Measurements from ENCODE around the gene ATG14. TPM values are rescaled to one million over a fixed set of nuclear protein-coding genes. Genes with fewer than 3 reads are reported as not detected.

Gene ATG14
- total RNA-seq, 1 donor from 2014 or later, result 12.1 TPM

DNA sequence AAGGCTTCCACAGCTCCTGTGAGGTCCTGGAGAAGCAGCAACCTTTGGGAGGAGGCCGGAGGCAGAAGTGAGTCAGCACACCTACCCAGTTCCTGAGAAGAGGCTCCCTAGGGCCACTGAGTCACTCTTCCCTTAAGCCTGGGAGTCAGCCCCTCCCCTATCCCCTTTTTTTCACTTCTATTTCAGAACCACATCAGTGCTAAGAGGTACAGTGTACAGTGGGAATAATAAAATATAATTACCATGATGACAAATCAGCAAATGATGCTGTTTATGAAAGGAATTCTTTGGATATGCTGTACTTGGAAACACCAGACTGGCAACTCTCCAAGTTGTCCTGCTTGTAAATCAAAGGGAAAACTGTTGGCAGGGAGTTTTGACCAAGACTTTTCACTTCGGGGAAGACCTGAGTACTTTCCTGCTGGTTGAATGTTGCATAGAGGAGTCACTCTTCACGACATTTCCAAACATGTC is 36.5 kb upstream of the ATG14 start:
- TF ChIP-seq, protein P1, sequence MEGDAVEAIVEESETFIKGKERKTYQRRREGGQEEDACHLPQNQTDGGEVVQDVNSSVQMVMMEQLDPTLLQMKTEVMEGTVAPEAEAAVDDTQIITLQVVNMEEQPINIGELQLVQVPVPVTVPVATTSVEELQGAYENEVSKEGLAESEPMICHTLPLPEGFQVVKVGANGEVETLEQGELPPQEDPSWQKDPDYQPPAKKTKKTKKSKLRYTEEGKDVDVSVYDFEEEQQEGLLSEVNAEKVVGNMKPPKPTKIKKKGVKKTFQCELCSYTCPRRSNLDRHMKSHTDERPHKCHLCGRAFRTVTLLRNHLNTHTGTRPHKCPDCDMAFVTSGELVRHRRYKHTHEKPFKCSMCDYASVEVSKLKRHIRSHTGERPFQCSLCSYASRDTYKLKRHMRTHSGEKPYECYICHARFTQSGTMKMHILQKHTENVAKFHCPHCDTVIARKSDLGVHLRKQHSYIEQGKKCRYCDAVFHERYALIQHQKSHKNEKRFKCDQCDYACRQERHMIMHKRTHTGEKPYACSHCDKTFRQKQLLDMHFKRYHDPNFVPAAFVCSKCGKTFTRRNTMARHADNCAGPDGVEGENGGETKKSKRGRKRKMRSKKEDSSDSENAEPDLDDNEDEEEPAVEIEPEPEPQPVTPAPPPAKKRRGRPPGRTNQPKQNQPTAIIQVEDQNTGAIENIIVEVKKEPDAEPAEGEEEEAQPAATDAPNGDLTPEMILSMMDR (IDR thresholded peaks at IDR 0.05; ENCODE audit: insufficient read depth, low read length, poor library complexity, severe bottlenecking), result no peak
- DNase-seq (ENCODE audit: low read depth), result peak; percentile 91
- H3K36me3 ChIP-seq (ENCODE audit: control insufficient read depth, insufficient read depth, low read length), result no peaks in the 10 kb centered on the region
- H3K27me3 ChIP-seq (ENCODE audit: control insufficient read depth, insufficient read depth, low read length), result no peaks in the 10 kb centered on the region
- H3K4me3 ChIP-seq (ENCODE audit: low read depth, low read length), result no peak overlapping the region

DNA sequence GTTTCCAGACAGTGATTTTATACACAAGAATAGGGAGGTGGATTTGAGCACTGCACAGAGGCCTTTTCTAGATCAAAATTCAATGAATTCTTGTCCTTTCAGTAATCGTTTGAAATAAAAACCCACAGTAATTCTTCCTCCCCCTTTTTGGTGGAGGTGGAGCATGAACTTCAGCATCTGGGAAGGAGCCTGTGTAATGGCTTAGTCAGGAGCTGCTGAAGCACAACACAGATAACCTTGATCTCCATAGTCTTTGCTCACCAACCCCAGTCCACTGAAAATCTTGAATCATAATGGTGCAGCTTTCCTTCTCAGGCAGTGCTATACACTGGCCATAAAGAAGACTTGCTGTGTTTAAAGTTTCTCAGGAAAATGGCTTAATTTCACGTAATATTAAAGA is 35.2 kb upstream of the ATG14 start:
- TF ChIP-seq, protein P1 (IDR thresholded peaks at IDR 0.05; ENCODE audit: insufficient read depth, low read length, poor library complexity, severe bottlenecking), result no peak
- Histone ChIP-seq H3K4me3 (ENCODE audit: low read depth, low read length) (no peak overlapping the region), H3K27me3 (ENCODE audit: control insufficient read depth, insufficient read depth, low read length) (no peaks in the 10 kb centered on the region), H3K36me3 (ENCODE audit: control insufficient read depth, insufficient read depth, low read length) (no peaks in the 10 kb centered on the region)
- peak; percentile 79 for DNase-seq (ENCODE audit: low read depth)

DNA sequence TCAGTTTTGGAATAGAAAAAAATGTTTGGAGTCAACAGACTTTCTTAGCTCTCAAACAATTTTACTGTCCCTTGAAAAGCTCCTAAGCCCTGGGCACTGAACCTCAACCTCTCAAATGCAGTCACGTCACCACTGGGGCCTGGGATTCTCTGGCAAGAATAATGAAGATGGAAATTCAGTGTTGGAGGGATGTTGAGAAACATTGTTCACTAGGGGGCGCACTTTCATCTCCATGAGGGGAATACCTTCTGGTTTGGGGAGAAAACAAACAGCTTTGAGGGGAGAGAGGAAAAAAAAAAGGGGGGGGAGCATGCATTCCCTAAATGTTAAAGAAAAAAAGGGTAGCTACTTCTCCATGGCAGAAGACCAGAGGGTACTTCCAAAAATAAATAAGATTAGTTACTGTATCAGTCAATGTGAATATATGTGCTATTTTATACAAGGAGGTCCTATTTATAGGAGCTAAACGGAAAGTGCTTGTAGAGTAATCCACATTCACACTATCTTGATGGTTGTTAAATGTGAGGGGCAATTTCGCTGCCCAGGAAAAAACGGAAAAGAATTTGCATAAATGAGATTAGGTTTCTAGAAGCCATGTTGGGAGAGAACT is 34.6 kb upstream of the ATG14 start:
- H3K4me3 ChIP-seq (ENCODE audit: low read depth, low read length), result no peak overlapping the region

DNA sequence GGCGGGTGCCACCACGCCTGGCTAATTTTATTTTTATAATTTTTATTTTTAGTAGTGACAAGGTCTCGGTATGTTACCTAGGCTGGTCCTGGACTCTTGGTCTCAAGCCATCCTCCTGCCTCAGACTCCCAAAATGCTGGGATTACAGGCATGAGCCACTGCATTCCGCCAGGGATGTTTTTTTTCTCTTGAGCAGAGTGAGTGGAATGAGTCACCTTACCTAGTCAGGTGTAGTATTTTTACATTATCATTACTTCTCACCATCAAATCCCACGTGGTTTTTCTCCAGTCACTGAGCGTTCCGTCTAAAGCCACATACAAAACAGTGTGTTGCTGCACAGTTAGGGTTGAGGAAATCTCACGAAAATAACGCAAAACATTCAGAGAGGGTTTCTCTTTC is 29.7 kb upstream of the ATG14 start:
- TF ChIP-seq, protein P1 (IDR thresholded peaks at IDR 0.05; ENCODE audit: insufficient read depth, low read length, poor library complexity, severe bottlenecking), result no peak
- H3K36me3 ChIP-seq (ENCODE audit: control insufficient read depth, insufficient read depth, low read length), result no peaks in the 10 kb centered on the region
- H3K27me3 ChIP-seq (ENCODE audit: control insufficient read depth, insufficient read depth, low read length), result peaks cover 2% of the 10 kb centered on the region
- no peak overlapping the region for H3K4me3 ChIP-seq (ENCODE audit: low read depth, low read length)
- no peak for DNase-seq (ENCODE audit: low read depth)

More for the DNA sequence above, 34.6 kb upstream of the ATG14 start:
- no peaks in the 10 kb centered on the region for H3K36me3 ChIP-seq (ENCODE audit: control insufficient read depth, insufficient read depth, low read length)
- H3K27me3 ChIP-seq (ENCODE audit: control insufficient read depth, insufficient read depth, low read length), result no peaks in the 10 kb centered on the region
- TF ChIP-seq, protein P1 (IDR thresholded peaks at IDR 0.05; ENCODE audit: insufficient read depth, low read length, poor library complexity, severe bottlenecking), result peak; percentile 66
- peak; percentile 32 for DNase-seq (ENCODE audit: low read depth)

DNA sequence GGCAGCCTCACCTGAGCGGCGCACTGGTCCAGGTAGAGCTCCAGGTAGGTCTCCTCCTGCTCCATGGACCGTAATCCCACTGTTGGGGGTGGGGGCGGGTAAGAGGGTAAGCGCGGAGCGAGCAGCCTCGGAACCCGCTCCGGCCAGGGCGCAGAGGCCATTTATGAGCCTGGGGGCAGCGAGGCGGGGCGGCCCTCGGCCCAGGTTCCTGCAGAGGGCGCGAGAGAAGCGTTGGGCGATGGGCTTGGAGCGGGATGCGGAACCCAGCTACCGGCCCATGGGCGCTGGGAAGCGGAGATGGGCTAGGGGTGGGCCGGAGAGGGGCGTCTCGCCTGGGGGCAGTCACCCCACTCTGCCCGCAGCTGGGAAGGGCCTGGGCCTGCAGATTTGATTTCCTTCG is 28.8 kb upstream of the ATG14 start, which contains the start of gene TBPL2:
Gene TBPL2, minus strand, starts transcription at position 232 of the 400 bp plus-strand sequence. Its CDS starts 167 bp downstream, at position 65.
- H3K27me3 ChIP-seq (ENCODE audit: control insufficient read depth, insufficient read depth, low read length), result peaks cover 2% of the 10 kb centered on the region

More for the DNA sequence above, 28.8 kb upstream of the ATG14 start, which contains the start of gene TBPL2:
- no peaks in the 10 kb centered on the region for H3K36me3 ChIP-seq (ENCODE audit: control insufficient read depth, insufficient read depth, low read length)
- H3K4me3 ChIP-seq (ENCODE audit: low read depth, low read length), result no peak within 1 kb of the TSS
- TF ChIP-seq, protein P1 (IDR thresholded peaks at IDR 0.05; ENCODE audit: insufficient read depth, low read length, poor library complexity, severe bottlenecking), result peak; percentile 7
- DNase-seq (ENCODE audit: low read depth), result no peak
